HT1080 (cell line): ENCODE results near the gene IL36G. TPM values are rescaled to one million over a fixed set of nuclear protein-coding genes. Genes with fewer than 3 reads are reported as not detected.
"Not testable (repeated sequence)": the region's sequence is repeated elsewhere in the genome, so short reads cannot be mapped to it uniquely, and the experiment has no call there.

Experiments used
- DNase-seq: peaks from one replicate; pipeline ENCODE4 v3.0.0-alpha.2; 2015; ENCODE audit warnings: low read depth
- polyA plus RNA-seq, 2 experiments: library from polyadenylated mRNA; depleted of rRNA; stranded (reverse); fragments of >200 nt; gene quantifications; 2 replicates each; pipeline ENCODE4 v1.2.3, GENCODE V29; 2015
- total RNA-seq: library from RNA; depleted of rRNA; stranded (reverse); fragments of >200 nt; shearing (Covaris generic); gene quantifications from 2 replicates; pipeline ENCODE4 v1.2.3, GENCODE V29; 2014; rRNA removed

The IL36G gene
- total RNA-seq = not detected in 2 replicates
- not detected in 2 replicates for polyA plus RNA-seq (2015; cell fraction: cytosol; rRNA removed)
- 0.33 and 0.59 TPM in 2 replicates for polyA plus RNA-seq (2015; cell fraction: nucleus; rRNA removed)

- no peak for DNase-seq
These were observed at the start of gene IL36G for GRCh38 chr2:112977559-112978056. IL36G (plus strand) TSS chr2:112978006; CDS start chr2:112978639, 633 bp downstream.

GRCh38 chr2:112933261-112933660, 44.5 kb upstream of the IL36G start:
- DNase-seq = no peak

GRCh38 chr2:112934117-112934516, 43.7 kb upstream of the IL36G start:
- DNase-seq = not testable (repeated sequence)

- DNase-seq = no peak
These were observed 40.9 kb upstream of the IL36G start for GRCh38 chr2:112936927-112937232.

- DNase-seq = peak; percentile 86
These were observed 38.9 kb upstream of the IL36G start for GRCh38 chr2:112938904-112939303.

- no peak for DNase-seq
These were observed 38.4 kb upstream of the IL36G start for GRCh38 chr2:112939425-112939824.

- no peak for DNase-seq
These were observed 36.8 kb upstream of the IL36G start for GRCh38 chr2:112940859-112941625.

- DNase-seq = peak; percentile 65
These were observed 35.8 kb upstream of the IL36G start for GRCh38 chr2:112941753-112942653.

GRCh38 chr2:112942654-112943002, 35.2 kb upstream of the IL36G start:
- peak; percentile 46 for DNase-seq

DNA sequence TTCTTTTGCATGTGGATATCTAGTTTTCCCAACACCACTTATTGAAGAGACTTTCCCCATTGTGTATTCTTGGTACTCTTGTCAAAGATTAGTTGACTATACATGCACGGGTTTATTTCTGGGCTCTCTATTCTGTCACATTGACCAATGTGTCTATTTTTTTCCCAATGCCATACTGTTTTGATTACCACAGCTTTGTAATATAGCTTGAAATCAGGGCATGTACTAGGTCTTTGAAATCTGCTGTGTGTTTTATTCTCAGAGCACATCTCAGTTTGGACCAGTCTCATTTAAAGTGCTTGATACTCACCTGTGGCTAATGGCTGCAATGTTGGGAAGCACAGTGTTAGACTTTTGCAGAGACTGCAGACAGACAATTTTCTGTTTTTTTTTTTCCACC, 32.8 kb upstream of the IL36G start:
- no peak for DNase-seq

GRCh38 chr2:112946086-112946485, 31.7 kb upstream of the IL36G start:
- DNase-seq = no peak

DNA sequence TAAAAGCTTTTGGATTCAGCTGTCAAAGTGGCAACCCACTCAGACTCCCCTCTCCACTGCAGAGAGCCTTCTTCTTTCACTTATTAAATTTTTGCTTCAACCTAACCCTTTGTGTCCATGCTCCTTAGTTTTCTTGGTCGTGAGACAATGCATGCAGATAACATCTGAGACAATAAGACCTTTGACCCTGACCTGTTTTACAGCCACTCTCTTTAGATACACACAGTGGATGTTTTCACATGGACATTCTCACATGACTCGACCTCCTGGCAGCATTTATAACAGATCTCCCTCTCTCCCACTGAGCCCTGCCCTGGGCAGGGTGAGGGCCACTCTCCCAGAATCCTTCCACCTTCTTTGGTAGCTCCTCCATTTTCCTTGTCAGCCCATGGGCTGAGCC, 30.4 kb upstream of the IL36G start:
- DNase-seq = no peak

- DNase-seq = no peak
These were observed 28.4 kb upstream of the IL36G start for GRCh38 chr2:112949456-112949855.

DNA sequence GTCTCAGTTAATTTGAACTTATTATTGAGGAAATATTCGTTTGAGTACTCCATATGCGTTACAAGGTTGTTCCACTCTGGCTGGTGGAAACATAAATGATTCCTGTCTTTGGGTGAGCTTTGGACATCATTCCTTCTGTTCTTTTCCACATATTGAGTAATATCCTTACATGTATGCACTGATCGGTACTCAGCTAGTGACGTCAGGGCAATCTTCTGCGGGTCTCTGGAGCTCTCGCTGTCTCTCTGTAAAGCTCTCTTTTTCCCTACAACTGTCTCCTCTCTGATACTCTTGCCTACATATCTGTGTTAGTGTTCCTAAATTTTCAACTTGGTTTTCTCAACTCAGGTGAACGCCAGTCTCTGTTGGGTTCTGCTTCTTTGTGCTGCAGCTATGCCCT, 23.4 kb upstream of the IL36G start:
- no peak for DNase-seq

DNA sequence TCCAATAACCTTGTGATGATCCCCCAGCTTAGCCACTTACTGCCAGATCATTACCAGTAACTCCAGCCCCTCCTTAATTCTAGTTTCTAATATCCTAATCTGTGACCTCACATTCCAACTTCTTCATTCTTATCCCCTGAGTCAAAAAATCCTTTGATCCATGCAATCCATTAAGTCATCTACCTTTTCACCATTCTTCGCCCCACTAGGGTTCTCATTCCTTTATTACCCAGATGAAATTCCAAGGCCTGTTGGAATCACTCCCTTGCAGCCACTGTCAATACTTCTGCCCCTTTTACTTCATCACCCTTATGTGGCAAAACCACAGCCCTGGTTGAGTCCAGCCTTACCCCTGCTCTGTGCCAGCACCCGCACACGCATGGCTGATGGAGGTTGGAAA, 20.3 kb upstream of the IL36G start:
- no peak for DNase-seq

DNA sequence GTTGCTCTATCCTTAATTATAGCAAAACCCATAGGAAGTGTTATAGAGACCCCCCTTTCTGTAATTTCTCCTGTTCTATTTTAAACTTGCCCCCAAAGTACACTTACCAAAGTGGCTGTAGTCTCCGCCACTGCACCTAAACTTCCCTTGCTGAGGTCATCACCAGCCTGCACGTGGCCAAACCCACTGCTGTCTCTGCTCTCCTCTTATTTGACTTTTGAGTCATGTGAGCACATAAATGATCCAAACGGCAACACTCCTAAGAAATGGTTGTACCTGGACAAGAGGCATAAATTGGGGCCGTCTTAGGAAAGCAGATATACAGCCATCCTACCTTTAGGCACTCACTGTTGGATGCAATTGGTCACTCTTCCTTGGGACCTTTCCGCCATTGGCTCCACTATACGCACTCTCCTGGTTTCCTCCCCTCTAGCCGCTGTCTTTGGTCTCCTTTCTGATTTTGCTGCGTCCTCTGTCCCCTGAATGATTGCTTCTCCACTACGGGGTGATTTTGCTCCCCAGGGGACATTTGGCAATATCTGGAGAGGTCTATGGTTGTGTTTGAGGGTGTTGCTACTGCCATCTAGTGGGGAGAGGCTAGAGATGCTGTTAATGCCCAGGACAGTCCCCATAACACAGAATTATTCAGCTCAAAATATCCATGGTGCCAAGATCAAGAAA, 19.2 kb upstream of the IL36G start:
- DNase-seq = peak; percentile 70

DNA sequence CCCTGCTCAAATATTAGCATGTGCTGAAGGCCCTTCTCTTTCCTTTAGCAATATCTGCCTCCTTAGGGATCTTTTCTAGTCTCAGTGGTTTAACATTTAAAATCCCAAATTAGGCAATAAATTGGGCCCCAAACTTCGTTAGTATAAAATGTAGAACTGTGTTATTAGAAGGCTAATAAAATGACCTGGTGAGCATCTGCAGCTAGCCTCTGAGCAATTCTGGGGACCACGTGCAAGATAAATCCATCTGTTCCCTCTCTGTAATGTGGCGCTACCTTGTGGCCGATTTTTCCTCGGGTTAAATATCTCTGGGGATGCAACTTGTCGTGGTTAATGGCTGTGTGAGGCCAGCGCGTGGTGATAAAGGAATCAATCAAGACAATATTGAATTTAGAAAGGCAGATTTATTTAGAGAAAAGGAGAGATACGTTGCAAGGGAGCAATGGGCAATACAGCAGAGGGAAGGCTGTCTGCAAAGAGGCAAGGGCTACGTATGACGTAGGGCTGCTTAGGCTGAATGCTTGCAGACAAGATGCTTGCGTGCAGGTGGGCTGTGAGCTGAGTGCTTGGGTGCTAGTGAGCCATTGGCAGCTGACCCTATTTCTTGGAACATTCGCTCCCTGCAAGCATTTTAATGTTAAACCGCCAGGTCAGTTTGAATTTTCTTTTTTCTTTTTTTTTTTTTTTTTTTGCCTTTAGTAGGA, 18.5 kb upstream of the IL36G start:
- DNase-seq = no peak

GRCh38 chr2:112960230-112960825, 17.5 kb upstream of the IL36G start:
- no peak for DNase-seq

DNA sequence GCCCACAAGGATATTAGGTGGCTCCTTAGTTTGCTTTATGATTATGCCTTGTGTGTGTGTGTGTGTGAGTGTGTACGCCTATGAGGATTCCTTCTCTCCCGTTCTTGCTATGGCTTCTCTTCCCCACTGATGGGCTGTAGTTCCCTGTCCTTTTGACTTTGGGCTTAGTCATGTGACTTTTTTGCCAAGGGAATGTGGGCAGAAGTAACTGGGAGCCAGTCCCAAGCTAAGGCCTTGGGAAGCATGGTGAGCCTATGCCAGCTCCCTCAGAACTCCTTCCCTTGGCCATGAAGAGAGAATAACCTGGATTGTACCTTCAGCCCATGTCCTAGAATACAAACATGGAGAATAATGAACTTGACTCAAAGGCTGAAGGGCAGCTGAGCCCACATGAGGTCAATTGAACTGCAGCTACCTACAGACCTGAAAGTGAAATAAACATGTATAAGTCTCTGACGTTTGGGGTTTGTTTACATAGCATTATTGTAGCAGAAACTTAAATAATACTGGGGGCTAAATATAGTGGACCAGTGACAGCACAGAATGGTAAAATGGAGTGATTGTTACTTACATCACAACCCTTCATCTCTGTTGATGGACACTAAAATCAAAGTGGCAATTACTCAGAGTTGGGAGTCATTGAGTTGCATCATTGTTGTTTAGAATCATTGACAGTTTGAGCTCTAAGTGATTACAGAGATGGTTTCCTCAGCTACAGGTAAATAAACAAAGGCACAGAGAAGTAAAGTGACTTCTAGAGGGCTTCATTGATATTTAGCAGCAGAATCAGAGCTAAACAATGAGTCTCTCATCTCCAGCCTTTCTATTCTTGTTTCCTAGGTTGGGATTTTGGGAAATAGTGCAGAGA, 15.3 kb upstream of the IL36G start:
- DNase-seq = no peak

DNA sequence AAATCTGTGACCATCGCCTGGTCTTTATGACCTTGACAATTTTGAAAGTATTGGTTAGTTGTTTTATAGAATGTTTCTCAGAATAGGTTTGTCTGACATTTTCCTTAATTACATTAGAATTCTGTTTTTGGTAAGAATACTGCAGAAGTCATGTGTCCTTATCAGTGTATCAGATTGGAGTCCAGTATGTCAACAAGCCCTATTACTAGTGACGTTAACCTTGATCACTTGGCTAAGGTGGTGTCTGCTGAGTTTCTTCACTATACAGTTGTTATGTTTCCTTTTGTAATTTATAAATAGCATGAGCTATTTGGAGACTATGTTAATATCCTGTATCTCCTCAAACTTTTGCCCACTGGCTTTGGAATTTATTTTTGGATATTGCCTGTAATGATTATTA, 10.8 kb upstream of the IL36G start:
- no peak for DNase-seq
